ENCODE data around the gene PLPP6.
"Not testable (repeated sequence)": the region's sequence is repeated elsewhere in the genome, so short reads cannot be mapped to it uniquely, and the experiment has no call there.

PLPP6 gene

DNA sequence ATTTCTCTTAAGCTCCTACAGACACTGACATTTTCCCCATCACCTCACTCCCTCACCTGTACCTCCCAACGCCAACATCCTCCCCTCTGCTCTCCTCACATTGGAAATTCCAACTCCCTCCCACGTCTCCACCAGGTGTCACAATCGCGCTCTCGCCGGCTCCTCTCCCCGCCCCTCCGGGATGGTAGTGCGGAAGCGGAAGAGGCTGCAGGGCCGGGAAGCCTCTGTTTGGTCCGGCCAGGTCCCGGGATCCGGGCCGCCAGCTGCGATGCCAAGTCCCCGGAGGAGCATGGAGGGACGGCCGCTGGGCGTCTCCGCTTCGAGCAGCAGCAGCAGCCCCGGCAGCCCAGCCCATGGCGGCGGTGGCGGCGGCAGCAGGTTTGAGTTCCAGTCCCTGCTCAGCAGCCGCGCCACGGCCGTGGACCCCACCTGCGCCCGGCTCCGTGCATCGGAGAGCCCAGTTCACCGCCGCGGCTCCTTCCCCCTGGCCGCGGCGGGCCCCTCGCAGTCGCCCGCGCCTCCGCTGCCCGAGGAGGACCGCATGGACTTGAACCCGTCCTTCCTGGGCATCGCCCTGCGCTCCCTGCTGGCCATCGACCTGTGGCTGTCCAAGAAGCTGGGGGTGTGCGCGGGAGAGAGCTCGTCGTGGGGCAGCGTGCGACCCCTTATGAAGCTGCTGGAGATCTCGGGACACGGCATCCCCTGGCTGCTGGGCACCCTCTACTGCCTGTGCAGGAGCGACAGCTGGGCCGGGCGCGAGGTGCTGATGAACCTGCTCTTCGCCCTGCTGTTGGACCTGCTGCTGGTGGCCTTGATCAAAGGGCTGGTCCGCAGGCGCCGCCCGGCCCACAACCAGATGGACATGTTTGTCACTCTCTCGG lies at the start of gene PLPP6:
PLPP6 (plus strand) TSS at position 187 of the 881 bp plus-strand sequence; CDS start at position 269, 82 bp downstream.
- peak; percentile 73 for DNase-seq

GRCh38 chr9:4614627-4615026 lies 47.5 kb upstream of the PLPP6 start:
- DNase-seq = no peak

- DNase-seq = no peak
Measured at GRCh38 chr9:4615251-4615650, 46.8 kb upstream of the PLPP6 start.

DNA sequence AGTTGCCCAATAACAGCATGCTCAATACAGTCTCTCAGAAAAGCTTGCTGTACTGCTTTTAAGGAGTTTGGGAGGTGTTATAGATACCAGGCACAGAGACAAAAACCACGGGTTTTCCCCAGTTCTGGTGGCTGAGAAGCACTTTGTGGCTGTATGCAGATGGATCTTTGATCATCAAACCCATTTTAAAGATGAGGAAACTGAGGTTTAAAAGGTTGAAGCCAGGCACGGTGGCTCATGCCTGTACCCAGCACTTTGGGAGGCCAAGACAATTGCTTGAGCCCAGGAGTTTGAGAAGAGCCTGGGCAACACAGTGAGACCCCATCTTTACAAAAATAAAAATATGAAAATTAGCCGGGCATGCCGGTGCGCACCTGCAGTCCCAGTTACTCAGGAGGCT lies 46.3 kb upstream of the PLPP6 start:
- DNase-seq = no peak

GRCh38 chr9:4617752-4618151 lies 44.3 kb upstream of the PLPP6 start:
- DNase-seq = no peak

GRCh38 chr9:4618700-4619099 lies 43.4 kb upstream of the PLPP6 start:
- DNase-seq = no peak

- DNase-seq = no peak
Measured at GRCh38 chr9:4620057-4620765, 41.9 kb upstream of the PLPP6 start.

DNA sequence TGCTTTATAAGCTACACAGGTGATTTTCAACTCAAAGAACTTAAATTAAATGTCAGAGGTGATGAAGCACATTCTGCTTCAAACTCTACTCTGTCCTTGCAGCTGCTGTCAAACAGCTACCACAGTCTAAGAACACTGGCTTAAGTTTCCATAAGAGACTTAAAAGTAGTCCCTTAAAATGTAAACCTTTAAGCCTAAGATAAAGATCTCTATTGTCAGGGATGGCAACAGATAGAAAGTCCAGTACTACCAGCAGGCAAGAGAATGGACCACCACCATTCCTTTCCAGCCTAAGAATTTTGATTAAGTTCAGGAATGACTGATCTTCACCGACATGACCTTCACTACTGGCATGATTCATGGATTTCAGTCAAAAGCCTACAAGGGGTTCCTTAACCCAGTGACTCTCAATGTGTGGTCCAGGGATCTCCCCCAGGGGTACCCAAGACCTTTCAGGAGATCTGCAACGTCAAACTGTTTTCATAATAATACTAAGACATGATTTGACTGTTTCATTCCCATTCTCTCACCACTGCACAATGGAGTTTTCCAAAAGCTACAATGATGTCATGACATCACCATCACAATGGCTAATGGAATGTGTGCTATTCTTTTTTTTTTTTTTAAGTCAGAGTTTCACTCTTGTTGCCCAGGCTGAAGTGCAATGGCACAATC lies 41.1 kb upstream of the PLPP6 start:
- DNase-seq = no peak

DNA sequence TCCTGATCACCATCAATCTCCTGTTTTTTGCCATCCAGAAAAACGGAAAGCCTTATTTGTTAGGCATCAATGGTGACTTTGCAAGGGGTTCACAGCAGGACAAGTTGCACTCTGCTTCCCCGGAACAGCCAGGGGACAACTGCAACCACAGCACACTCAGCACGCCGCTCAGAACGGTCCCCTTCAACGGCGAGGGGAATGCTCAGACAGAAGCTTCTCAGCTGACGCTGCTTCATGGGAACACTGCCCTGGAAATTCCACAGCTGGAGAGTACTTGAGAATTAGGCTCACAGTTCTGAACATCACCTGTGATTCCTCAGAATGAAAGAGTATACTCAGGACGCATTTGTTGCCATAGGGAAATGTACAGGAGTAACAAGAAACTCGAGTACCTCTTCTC lies 40.1 kb upstream of the PLPP6 start:
- no peak for DNase-seq

DNA sequence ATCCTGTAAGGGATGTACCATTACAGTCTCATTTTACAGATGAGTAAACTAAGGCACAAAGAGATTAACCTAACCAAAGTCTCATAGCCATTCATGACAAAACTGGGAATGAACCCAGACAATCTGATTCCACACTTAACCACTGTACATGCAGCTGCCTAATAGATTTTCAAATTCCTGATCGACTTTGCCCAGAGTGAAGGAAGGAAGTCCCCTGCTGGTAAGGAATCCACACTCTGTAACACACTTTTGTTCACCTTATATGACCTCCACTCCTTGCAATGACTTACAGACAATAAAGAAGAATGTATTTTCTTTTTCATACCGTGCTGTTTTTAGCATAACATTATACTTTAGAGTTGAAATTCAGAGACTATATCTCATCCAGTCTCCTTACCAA lies 31.3 kb upstream of the PLPP6 start:
- no peak for DNase-seq

GRCh38 chr9:4638968-4639367 lies 23.1 kb upstream of the PLPP6 start:
- DNase-seq = no peak

GRCh38 chr9:4639420-4639819 lies 22.7 kb upstream of the PLPP6 start:
- DNase-seq = no peak

GRCh38 chr9:4640027-4640426 lies 22.1 kb upstream of the PLPP6 start:
- DNase-seq = no peak

DNA sequence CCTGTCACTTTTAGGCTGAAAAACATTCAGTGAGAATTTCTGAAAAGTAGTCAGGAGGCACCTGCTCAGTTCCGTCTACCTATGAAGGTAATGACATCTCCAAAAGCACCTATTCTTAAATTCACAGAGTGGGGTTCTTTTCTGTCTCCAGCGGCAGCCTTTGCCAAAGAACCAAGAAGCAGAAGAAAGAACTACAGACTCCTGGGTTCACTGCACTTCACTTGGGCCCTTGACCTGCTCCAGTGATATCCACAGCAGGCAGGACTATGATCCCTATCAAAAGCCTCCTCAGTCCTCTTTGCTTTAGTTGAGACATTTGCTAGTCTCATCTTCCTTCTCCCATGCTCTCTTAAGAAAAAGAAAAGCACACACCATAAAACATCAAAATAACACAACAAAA lies 19.7 kb upstream of the PLPP6 start:
- DNase-seq = no peak

DNA sequence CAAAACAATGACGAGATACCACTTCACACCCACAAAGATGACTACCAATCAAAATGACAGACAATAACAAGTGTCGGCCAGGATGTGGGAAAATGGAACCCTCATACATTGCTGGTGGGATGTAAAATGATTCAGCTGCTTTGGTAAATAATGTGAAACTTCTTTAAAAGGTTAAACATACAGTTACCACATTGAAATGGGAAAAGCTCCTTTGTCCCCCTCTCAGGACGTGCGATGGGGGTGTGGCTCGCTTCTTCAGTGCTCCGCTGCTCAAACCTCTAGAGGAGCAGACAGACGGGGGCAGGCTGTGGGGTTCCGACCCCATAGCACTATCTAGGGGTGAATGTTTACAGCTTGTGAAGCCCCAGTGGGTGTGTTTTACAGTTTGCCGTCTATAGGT lies 8.0 kb upstream of the PLPP6 start:
- no peak for DNase-seq

GRCh38 chr9:4654538-4654937 lies 7.6 kb upstream of the PLPP6 start:
- no peak for DNase-seq

- not testable (repeated sequence) for DNase-seq
Measured at GRCh38 chr9:4656196-4656595, 5.9 kb upstream of the PLPP6 start.

DNA sequence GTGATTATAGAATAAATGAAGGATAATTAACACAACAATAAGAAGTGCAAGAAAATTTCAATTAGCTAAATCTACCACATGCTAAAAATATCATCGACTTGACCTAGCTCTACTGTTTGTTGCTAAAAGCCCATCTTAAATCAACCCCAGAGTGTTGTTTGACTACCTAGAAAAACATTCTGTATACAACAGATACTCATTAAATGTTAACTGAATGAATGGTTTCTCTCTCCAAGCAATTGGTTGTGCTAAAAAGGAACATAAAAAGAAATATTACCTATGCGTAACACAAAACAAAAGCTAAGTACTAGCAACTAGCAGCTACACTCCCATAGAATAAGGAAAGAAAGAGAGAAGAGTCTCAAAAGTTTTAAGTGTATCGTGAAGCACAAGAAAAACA lies 5.5 kb upstream of the PLPP6 start:
- no peak for DNase-seq

- no peak for DNase-seq
Measured at GRCh38 chr9:4657426-4658159, 4.5 kb upstream of the PLPP6 start.

GRCh38 chr9:4660665-4661064 lies 1.4 kb upstream of the PLPP6 start:
- not testable (repeated sequence) for DNase-seq

- DNase-seq = no peak
Measured at GRCh38 chr9:4661165-4661564, 929 bp upstream of the PLPP6 start.

- DNase-seq = no peak
Measured at GRCh38 chr9:4661611-4662010, 483 bp upstream of the PLPP6 start.
